Ramos (cell line): Measurements from ENCODE around the gene SMIM31.

Experiments
- in situ Hi-C: fragments of 300-500 bp; cut with MboI; formaldehyde crosslinking; loops from one replicate; pipeline ENCODE4 v1.14.3; 2022; ENCODE audit warnings: low sequenced_read_pairs; ENCODE audit not compliant: unreplicated experiment

SMIM31 gene

GRCh38 chr4:164753873-164754488 lies at the start of gene SMIM31:
SMIM31 (plus strand) TSS chr4:164754131; CDS start chr4:164770444, 16,313 bp downstream.
- in situ Hi-C loops, result no loop called here

- in situ Hi-C loops, result no loop called here
Measured at GRCh38 chr4:164706675-164707074, 47.3 kb upstream of the SMIM31 start.

- in situ Hi-C loops, result no loop called here
Measured at GRCh38 chr4:164716901-164717300, 37.0 kb upstream of the SMIM31 start.

DNA sequence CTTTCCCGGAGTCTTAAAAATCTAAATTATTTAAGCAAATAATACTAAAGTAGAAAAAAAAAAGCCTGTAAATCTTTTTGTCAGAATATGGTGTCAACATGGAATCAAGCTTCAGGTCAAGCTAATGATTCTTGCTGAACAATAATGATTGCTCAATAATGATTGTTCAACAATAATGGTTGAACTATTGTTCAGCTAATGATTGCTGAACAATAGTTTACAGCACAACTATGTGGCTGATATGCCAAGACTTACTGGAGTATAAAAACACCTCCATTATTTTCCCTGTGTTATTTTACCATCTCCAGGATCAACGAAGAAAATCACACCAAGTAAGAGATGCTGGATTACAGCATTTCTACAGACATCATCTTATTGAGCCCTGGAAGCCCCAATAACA lies 35.1 kb upstream of the SMIM31 start:
- in situ Hi-C loops, result no loop called here

GRCh38 chr4:164725066-164725465 lies 28.9 kb upstream of the SMIM31 start:
- in situ Hi-C loops, result loop anchor here (25.0 kb wide), 2 partner anchors 1038 to 1188 kb away; no protein-coding TSS in a partner anchor

GRCh38 chr4:164730705-164731393 lies 23.1 kb upstream of the SMIM31 start:
- in situ Hi-C loops, result loop anchor here (25.0 kb wide), 2 partner anchors 1044 to 1194 kb away; no protein-coding TSS in a partner anchor

DNA sequence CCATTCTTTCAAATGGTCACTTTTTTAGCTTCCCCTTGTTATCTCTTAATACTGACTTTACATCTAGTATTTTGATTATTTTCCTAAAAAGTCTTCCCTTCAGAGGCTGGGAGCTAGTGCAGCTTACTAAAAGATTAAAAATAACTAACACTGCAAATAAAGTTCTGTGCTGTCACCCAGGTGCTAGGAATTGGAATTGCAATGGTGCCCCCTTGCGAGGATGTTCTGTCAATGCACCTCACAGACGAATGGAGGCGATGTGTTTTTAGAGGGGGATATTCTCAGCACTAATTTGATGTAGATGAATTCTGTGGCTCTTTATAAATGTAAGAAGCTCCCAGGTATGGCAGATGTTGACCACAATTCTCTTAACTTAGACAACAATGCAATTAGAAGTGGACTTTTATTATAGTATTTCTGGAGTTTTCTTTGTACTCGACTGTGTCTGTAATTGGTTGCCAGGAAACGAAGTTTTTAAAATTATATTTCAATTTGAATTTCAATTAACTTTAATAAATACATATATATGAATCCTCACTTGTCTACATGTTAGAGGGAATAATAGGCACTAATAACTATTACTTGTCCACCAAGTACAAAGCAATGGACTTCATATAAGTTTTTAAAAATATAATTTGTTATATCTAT lies 22.0 kb upstream of the SMIM31 start:
- in situ Hi-C loops, result loop anchor here (25.0 kb wide), 2 partner anchors 1045 to 1195 kb away; no protein-coding TSS in a partner anchor

DNA sequence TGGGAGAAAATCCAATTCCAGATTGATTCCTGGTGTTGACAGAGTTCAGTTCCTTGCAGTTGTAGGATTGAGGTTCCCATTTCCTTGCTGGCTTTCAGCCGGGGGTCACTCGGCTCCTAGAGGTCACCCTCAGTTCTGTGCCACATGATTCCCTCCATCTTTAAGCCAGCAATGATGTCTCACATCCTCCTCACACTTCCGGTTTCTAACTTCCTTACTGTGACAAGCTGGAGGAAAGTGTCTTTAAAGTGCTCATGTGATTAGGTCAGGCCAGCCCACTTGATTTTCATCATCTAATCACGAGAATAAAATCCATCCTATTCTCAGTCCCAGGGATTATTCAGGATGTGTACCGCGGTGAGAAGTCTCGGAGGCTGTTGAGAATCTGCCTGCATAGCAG lies 19.4 kb upstream of the SMIM31 start:
- in situ Hi-C loops, result loop anchor here (25.0 kb wide), 2 partner anchors 1047 to 1197 kb away; no protein-coding TSS in a partner anchor

DNA sequence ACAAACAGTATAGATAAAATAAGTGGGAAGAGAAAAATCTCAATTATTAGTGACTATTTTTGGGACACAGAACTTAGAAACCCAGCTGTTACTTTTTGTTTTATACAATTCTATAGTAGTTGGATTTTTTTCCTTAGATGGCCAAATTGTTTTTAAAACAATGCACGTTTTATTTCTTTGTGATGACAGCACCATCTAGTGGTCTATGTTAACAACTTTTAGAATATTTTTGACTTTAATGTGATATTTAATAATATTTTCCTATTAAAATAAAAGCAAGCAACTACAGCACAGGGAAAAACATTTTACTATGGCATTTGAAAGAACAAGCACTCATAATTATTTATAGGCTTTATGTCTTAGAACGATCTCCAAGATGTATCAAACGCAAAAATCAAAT lies 5.6 kb upstream of the SMIM31 start:
- in situ Hi-C loops, result loop anchor here (25.0 kb wide), 2 partner anchors 1061 to 1211 kb away; no protein-coding TSS in a partner anchor

DNA sequence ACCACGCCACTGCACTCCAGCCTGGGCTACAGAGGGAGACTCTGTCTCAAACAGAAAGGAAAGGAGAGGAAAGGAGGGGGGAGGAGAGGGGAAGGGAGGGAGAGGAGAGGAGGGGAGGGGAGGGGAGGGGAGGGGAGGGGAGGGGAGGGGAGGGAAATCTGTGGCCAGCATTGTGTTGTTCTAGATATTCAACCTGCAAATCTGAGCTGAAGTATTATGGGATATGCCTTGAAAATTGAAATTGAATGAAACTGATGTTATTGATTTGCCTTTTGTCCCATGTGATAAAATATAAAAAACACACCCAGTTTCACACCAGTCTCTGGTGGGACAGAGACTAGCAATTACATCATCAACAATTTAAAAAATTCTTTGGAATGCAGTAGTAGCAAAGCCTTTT lies 1.5 kb downstream of the SMIM31 start:
- in situ Hi-C loops, result no loop called here

GRCh38 chr4:164756686-164757085 lies 2.8 kb downstream of the SMIM31 start:
- in situ Hi-C loops, result no loop called here

GRCh38 chr4:164761241-164761640 lies 7.3 kb downstream of the SMIM31 start:
- in situ Hi-C loops, result no loop called here

DNA sequence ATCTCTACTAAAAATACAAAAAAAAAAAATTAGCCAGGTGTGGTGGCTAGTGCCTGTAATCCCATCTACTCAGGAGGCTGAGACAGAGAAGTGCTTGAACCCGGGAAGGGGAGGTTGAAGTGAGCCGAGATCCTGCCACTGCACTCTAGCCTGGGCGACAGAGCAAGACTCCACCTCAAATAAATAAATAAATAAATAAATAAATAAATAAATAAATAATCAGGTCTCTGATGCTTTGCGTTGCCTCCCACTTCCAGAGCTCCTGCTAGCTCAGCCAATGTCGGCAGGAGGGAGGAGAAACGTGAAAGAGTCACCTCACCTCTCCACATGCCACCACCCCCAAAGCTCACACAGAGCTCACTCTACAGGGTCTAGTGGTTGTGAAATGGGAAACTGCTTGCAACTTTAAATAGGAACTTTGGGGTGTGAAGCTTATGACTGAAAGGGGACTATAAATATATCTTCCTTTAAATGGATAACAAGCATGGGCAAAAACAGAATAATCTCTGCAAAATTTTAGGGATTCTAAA lies 7.9 kb downstream of the SMIM31 start:
- in situ Hi-C loops, result no loop called here

DNA sequence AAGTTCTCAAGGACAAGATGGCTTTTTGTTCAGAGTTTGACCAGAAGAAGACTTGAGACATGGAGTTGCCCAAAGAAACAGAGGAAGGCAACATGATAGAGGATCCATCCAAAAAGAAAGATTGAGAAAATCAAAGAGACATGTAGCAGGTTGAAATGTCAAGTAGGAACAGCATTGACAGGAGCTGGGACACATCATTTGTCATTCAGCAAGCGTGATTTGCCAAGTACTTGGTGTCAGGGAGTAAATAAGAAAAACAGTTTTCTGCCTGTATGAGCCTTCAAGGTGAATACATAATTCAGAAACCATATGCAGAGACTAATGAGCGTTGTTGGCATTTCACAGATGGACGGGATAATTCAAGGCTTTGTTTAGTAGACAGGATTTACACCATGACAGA lies 11.2 kb downstream of the SMIM31 start:
- in situ Hi-C loops, result no loop called here

DNA sequence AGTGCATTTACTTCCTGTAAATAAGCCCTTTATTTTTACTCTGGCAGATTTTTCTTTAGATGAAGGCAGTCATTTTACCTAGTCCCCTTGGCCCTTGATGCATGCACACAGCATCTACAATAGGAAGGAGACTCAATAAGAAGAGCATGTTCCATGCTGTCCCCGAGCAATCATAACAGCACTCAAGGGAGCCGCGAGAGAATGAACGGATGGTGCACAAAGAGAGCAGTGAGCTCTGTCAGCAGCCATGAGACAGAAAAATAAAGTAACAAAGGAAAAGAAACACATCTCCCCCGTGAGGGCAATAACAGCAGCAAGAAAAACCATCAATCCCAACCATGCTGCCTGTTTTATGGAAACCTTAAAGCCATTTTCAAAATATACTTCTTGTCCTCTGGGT lies 11.9 kb downstream of the SMIM31 start:
- in situ Hi-C loops, result no loop called here

DNA sequence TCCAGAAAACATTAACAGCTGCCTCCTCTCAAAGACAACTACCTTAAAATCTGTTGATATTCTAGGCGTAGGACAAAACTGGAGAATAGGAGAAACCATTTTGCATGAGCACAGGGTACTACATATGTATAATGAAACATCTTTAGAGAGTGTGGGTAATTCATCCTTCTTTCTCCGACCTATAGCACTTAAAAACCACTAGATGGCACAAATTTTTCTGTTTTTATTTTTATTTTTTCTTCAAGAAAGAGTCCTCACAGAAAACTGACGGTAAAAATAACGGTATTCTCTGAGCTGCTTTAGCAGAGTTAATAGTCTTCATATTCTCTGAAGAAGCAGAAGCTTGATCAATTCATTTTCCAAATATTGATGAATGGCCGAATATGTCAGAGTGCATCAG lies 14.6 kb downstream of the SMIM31 start:
- in situ Hi-C loops, result no loop called here

DNA sequence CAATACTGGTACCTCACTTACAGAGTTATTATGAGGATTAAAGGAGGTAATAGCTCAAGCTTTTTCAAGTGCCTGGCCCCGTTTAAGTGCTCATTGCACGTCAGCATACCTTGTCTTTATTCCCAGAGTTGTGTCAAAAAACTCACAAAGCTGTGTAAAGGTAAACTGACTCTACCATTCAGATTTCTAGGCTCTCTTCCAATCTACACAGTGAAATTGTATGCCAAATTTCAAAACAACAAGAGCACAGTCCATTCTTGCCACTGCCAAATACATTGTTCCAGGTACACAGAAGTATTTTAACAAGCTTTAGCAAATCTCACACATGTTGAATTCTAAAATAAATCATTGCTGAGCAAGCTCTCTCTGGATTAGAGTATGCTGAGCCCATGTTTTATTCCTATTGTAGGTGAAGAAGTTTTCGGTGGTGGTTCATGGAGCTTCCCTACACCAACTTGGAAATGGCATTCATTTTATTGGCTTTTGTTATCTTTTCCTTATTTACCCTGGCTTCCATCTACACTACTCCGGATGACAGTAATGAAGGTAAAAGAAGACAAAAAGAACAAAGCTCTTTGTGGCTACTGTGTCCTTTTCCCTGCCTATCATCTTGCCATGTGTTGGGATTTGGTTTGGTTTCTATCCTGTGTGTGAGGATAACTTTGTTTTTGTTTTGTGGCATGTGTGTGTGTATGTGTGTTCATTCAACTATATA lies 16.2 kb downstream of the SMIM31 start:
- in situ Hi-C loops, result no loop called here

DNA sequence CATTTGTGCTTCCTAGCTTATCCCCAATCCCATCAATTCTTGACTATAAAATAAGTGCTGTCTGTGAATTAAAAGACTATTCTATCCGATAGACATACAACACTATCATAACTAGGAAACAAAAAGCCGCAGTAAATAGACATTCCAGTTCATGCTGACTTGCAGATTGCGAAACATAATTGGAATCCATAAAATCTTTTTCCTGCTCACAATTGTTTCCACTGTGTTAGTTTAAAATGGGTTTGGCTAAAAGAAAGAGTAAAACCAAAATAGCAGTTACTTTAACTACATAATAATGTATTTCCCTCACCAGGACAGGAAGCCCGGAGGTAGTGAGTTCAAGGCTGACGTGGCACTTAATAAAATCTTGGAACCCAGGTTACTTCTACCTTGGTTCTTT lies 17.2 kb downstream of the SMIM31 start:
- in situ Hi-C loops, result no loop called here

- in situ Hi-C loops, result no loop called here
Measured at GRCh38 chr4:164772076-164772475, 18.1 kb downstream of the SMIM31 start.

- in situ Hi-C loops, result no loop called here
Measured at GRCh38 chr4:164779080-164779479, 25.1 kb downstream of the SMIM31 start.
